SK-MEL-5 (cell line): ENCODE results near the gene NAALADL2. TPM values are rescaled to one million over a fixed set of nuclear protein-coding genes. Genes with fewer than 3 reads are reported as not detected.
"Not testable (repeated sequence)": the region's sequence is repeated elsewhere in the genome, so short reads cannot be mapped to it uniquely, and the experiment has no call there.

Experiments
- DNase-seq: peaks from one replicate; pipeline ENCODE4 v3.0.0-alpha.2; 2016; ENCODE audit warnings: low read depth, low spot score
- in situ Hi-C: cut with HindIII; loops from 2 replicates; pipeline ENCODE4 v1.10.0; 2016; ENCODE audit warnings: low sequenced_read_pairs, high pct_unique_total_duplicates, low pct_unique_long_range_greater_than_20kb
- total RNA-seq: library from RNA; depleted of rRNA; stranded (reverse); fragments of >200 nt; shearing (Covaris generic); gene quantifications from 2 replicates; pipeline ENCODE4 v1.2.3, GENCODE V29; 2014

The NAALADL2 gene
- total RNA-seq, 1 experiment from 2014 or later, result 2.9 TPM

DNA sequence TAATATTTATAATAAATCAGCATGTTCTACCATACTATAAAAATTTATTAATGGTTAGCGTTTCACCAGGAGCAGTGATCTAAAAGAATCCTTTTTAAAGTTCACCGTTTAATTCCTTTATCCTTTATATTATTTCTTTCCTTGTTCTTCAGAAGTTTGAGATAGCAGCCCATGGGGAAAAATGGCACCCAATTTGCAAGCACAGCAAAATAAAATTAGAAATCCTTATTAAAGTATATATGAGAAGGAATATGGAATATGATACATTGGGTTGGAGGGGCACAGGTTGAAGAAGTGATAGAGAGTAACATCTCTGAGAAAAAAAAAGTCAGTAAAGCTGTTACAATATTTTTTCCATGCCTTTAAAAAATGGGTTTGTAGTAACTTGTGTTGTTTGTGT lies 892.0 kb downstream of the NAALADL2 start:
- in situ Hi-C loops, result no loop called here
- DNase-seq, result no peak

DNA sequence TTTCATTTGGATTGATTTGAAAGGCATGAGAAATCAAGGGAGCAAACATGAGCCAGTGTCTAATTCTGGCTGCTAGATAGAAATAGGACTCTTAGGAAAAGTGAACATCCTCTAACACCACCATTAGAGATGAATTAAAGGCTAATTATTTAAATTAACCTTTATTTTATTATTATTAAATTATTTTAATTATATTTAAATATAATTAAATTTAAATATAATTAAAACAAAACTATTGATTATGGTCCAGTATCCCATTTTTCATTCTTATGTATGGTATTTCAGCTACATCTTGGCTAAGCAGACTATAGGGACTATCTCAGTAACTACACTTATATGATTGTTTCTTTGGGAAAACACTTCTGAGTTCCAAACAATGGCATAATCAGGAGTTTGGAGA lies 904.8 kb downstream of the NAALADL2 start:
- in situ Hi-C loops, result no loop called here
- DNase-seq, result no peak

DNA sequence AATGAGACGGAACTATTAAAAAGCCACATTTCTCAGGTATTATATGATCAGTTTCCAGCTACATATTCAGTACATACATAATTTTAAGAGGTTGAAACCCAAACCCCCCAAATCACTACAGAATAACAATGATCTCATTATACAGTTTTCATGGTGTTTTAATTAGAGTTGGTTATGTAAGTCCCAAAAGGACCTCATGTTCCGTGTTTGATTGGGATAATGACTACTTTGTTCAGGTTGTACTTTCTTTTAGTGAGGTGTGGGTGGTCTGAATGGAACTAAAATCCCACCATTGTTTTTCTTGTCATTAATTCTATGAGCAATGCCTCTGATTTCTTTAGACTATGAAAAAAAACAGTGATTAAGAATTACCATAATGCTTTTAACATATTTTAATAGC lies 905.6 kb downstream of the NAALADL2 start:
- DNase-seq, result no peak
- in situ Hi-C loops, result no loop called here

DNA sequence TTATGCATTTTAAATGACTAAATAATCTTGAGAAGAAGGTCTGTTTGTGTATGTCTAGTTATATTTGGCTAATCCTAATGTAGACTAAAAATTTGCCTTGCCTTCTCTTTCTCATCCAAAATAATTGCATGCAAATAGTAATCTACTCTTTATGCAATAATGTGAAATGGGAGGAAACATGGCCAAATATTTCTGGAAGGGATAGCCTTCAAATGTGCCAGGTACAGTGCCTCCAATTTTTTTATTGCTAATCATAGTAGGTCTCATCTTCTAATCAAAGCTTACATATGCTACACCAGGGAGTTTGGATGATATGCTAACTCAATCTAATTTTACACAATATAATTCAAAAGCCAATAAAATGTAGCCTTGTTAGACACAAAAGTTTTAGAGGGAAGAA lies 911.3 kb downstream of the NAALADL2 start:
- in situ Hi-C loops, result no loop called here
- DNase-seq, result no peak

DNA sequence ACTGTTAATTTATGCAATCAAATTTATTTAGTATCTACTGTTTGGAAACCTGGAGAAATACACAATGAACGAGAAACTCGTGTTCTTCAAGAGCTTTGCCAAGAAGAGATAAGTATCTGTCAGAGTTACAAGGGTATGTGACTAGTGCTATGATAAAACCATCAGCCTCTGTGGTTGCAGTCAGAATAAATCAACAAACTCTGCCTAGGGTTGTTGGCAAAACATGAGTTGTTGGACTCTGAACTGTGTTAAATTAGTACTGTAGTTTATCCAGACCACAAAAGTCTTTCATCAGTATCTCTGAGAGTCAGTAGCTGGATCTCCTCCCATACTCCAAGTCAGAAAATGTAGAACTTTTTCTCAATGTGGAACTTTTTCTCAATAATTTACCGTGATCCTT lies 918.4 kb downstream of the NAALADL2 start:
- in situ Hi-C loops, result no loop called here
- DNase-seq, result no peak

DNA sequence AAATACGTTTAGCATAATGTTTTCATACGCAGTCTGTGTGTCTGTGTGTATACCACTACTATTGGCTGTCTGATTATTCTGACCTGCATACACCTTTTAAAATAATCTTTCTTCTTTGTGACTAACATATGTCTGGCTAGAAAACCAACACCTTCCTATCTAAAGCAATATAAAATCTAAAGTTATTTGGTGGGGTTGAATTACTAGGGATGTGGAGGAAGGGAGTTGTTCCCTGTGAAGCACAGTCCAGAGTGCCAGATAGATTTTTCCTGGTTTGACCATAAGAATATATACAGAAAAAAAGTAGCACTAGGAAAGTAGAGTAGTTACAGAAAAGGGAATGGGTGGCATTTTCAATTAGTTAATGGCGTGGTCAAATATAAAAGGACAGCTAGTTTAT lies 918.8 kb downstream of the NAALADL2 start:
- DNase-seq, result no peak
- in situ Hi-C loops, result no loop called here

DNA sequence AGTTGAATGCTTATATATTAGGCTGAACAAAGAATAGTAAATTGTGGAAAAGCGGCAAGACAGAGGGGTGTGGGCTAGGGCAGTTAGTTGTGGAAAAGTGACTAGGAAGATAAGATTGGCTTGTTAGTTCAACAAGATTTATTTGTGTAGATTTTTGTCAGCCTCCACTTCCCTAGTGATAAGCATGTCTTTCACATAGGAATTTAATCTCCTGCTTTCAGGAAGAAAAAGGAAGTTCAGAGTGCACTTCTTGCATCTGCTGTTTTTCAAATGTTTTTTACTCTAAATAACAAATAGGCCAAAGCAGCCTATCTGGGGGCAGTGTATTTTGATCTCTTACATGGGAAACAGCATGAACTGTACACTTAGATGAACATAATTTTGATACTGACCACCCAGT lies 919.9 kb downstream of the NAALADL2 start:
- no peak for DNase-seq
- in situ Hi-C loops, result no loop called here

DNA sequence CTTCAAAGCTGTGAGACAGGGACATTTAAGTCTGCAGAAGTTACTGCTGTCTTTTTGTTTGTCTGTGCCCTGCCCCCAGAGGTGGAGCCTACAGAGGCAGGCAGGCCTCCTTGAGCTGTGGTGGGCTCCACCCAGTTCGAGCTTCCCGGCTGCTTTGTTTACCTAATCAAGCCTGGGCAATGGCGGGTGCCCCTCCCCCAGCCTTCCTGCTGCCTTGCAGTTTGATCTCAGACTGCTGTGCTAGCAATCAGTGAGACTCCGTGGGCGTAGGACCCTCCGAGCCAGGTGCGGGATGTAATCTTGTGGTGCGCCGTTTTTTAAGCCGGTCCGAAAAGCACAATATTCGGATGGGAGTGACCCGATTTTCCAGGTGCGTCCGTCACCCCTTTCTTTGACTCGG lies 928.0 kb downstream of the NAALADL2 start:
- DNase-seq, in situ Hi-C loops: not testable (repeated sequence)

DNA sequence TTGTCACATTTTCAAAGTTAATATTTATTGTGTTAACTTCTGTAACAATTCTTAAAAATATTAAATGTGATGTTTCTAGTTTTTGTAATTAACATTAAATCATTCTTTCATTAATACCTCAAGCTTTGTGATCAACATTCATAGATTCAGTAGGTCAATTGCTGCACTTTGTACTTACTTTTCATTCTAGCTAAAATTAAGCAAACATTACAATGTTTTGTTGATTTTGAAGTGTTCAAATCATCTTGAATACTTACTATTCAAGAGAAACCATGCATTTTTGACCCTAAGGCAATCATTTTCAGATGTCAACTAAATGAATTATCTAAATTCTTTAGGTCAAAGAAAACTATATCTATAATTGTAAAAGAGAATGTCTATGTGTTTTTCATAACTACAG lies 933.1 kb downstream of the NAALADL2 start:
- DNase-seq, result no peak
- in situ Hi-C loops, result no loop called here

DNA sequence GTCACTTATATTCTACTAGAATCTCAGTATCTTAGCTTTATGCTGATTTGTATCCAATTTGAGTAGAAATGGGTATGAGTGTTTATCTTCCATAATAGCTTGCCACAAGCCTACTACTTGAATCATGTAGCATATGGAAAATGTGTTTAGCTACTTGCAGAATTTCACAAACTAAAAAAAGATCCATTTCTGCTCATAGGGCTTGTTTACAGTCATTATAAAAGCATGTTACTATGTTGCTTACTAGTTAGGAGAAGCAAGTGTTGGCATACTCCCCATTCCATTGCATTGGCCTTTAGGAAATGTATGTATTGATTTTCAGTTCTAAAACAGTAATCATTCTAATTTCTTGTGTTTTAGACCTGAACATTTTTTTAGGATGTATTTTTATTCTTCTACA lies 939.2 kb downstream of the NAALADL2 start:
- in situ Hi-C loops, result no loop called here
- DNase-seq, result no peak

DNA sequence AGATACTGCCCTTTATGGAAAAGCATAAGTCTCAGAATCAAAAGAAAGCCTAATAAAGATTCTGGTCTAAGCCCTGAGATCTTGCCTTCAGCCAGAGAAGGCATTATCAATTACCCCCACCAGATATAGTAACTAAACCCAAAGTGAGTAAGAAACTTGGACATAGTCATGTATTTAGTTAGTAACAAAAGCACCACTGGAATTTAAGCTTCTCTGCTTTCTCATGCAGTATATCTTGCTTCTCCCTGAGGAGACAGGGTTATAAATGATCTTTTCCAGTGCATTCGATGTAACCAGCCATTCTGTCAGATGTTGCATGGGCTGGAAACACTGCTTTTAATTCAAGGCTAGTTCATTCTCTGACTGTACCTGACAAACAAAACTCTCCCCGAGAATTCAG lies 946.7 kb downstream of the NAALADL2 start:
- in situ Hi-C loops, result no loop called here
- DNase-seq, result no peak

DNA sequence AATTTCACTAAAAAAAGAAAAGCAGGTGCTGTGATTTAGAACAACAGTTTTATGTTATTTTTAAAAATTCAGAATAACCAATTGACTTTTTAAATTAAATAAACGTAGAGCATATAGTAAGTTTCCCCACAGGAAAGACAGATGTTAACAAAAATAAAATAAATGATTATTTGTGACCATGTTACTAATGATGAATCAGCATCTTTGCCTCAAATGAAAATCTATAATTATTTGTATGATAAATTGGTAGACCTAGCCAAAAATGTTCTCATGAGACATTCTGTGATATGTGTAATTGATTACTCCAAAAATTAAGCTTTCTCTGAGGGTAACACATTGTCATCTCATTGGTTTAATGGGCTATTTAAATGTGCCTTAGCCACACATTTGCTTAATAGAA lies 948.0 kb downstream of the NAALADL2 start:
- in situ Hi-C loops, result no loop called here
- no peak for DNase-seq

DNA sequence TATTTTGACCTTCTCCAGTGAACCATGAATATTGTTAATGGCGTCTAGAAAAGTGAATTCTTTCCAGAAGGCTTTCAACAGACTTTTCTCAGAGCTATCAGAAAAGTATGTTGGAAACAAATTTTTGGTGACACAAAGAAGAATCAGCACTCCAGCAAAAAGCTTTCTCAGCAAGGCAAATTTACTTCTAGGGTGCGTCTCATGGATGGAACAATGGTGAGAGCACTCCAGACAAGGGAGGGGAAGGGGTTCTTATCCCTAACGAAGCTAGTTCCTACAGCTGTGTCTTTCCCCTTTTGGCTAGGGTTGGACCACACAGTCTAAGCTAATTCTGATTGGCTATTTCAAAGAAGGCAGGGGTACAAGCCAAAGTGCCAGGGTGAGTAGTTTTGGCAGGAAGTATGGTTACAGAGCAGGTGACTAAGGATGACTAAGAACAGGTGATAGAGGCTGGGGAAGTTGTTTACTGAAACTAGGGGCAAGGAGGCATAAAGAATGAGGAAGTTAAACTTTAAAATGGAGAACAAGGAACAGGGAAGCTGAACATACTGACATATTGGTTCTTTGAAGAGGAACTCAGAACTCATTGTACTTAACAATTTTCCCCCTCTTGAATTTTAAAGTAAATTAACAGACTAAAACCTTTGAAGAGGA lies 959.8 kb downstream of the NAALADL2 start:
- no peak for DNase-seq
- in situ Hi-C loops, result no loop called here

DNA sequence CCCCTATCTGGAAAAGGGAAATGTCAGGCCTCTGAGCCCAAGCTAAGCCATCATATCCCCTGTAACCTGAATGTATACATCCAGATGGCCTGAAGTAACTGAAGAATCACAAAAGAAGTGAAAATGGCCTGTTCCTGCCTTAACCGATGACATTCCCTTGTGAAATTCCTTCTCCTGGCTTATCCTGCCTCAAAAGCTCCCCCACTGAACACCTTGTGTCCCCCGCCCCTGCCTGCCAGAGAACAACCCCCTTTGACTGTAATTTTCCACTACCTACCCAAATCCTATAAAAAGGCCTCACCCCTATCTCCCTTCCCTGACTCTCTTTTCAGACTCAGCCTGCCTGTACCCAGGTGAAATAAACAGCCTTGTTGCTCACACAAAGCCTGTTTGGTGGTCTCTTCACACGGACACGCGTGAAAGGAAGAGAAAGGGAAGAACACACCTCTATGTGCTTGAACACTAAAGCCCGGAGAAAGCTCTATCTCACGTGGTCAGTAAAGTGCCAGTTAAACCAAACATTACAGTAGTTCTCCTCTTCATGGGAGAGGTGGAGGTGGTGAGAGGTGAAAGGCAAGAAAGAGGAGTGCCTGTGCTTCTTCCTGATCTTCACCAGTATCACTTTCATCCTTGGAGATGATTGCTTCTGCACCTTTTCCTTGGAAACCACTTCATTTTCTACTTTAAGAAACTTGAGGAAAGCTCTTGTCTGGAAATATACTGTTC lies 963.8 kb downstream of the NAALADL2 start:
- in situ Hi-C loops, DNase-seq: not testable (repeated sequence)

DNA sequence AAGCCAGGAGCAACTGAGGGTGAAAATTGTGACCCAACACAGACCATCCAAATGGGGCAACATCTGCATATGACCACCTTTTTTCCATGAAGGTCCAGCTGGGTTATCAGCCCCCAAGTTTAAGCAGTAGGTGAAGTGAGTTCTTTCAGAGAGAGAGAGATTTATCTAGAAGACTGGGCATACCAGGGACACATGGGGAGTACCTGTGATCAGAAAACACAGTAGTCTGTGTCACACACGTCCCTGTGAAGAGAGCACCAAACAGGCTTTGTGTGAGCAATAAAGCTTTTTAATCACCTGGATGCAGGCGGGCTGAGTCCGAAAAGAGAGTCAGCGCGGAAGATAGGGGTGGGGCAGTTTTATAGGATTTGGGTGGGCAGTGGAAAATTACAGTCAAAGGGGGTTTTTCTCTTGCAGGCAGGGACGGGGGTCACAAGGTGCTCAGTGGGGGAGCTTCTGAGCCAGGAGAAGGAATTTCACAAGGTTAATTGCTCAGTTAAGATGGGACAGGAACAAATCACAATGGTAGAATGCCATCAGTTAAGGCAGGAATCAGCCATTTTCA lies 966.0 kb downstream of the NAALADL2 start:
- in situ Hi-C loops, DNase-seq: not testable (repeated sequence)

DNA sequence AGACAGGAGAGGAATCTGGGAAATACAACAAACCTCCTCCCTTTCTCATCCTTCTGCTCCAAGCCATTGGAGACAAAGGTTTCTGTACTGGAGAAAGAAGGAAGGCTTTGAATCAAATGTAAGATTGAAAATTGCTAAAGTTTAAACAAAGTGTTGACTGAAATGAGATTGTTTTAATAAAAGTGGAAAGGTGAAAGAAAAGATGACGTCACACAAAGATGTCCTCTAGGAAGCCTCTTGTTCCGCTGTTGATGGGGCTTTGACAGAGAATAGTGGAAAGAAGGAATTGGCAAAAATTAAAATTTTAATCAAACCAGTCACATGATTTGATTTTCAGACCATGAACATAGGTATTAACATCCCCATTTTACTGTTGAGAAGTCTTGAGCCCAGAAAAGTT lies 967.6 kb downstream of the NAALADL2 start:
- DNase-seq, result no peak
- in situ Hi-C loops, result no loop called here

DNA sequence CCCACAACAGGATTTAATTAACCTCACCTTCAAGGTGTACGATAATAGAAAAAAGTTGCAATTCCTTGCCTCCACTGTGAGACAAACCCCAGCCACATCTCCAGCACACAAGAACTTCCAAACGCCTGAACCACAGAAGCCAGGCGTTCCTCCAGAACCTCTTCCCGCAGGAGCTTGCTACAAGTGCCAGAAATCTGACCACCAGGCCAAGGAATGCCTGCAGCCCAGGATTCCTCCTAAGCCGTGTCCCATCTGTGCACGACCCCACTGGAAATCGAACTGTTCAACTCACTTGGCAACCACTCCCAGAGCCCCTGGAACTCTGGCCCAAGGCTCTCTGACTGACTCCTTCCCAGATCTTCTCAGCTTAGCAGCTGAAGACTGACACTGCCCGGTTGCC lies 970.7 kb downstream of the NAALADL2 start:
- in situ Hi-C loops, DNase-seq: not testable (repeated sequence)

DNA sequence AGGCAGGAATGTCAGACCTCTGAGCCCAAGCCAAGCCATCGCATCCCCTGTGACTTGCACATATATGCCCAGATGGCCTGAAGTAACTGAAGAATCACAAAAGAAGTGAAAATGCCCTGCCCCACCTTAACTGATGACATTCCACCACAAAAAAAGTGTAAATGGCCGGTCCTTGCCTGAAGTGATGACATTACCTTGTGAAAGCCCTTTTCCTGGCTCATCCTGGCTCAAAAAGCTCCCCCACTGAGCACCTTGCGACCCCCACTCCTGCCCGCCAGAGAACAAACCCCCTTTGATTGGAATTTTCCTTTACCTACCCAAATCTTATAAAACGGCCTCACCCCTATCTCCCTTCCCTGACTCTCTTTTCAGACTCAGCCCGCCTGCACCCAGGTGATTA lies 976.6 kb downstream of the NAALADL2 start:
- in situ Hi-C loops, DNase-seq: not testable (repeated sequence)

DNA sequence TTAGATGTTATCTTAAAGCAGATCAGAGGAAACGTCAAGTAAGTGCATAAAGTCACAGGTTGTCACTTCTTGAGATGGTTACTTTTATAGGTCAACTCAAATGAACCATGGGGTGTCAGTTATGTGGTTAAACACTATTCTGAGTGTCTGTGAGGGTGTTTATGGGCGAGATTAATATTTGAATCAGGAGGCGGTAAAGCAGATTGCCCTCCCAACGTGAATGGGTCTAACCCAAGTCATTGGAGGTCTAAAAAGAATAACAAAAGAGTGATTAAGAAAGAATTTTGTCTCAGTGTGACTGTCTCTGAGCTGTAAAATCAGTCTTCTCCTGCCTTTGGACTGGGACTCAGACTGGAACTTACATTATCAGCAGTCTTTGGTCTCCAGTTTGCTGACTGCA lies 977.5 kb downstream of the NAALADL2 start:
- in situ Hi-C loops, result no loop called here
- DNase-seq, result no peak
